ENCODE measurements around the gene SLC45A1.

DNA sequence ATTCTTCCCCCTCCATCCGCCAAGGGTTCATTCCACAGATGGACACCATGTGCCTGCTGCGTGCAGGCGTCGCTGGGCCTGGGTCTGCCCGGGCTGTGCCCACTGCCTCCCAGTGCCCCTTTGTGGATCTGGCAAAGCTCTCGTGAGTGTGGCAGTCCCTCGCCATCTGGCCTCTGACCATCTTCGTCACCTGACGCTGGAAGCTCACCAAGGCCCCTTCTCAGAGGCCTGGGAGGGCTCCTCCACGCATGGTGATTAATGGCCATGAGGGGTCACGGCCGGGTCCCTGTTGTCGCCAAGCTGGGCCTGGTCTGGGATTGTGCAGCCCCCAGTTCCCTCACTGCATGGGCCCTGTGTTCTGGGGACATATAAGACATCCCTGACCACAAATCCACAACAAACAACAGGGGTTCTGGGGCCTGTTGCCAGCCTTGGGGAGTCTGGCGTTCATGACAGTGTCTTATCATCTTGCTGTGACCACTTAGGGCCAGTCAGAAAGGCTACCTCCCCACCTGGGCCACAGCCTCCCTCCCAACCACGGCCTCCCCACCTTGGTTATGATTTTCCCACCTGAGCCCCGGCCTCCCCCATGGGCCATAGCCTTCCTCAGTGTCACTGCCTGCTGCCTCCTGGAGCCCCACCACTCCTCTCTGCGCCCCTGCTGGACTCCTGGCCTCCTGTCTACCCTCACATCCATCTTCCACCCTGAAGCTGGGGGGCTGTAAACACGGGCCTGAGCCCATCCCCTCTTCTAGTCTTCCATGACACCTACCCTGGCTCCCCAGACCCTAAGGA, 27.9 kb downstream of the SLC45A1 start:
- TF ChIP-seq EZH2 (IDR thresholded peaks at IDR 0.05) (no peak), POLR2AphosphoS5 (IDR thresholded peaks at IDR 0.05; ENCODE audit: borderline replicate concordance, low read depth, low read length) (no peak)

Data from SK-N-MC (cell line).